A549 (cell line): ENCODE measurements around the gene FAM227B. TPM values are rescaled to one million over a fixed set of nuclear protein-coding genes. Genes with fewer than 3 reads are reported as not detected.

ENCODE experiments used
- ATAC-seq, 2 experiments: fragments of 200-7000 bp in 1 of 2; fragments of >200 bp in 1 of 2; cut with Nextera tagmentation in 1 of 2; cut with Tn5 transposase in 1 of 2; 3 replicates each; pipeline versions ENCODE4 v1.8.0 to v1.9.1; 2018 to 2020; ENCODE audit warnings: mild to moderate bottlenecking in 1 of 2, moderate library complexity in 1 of 2
- CTCF ChIA-PET: fragments of 300-600 bp; sonication (Branson Sonifier 250); formaldehyde crosslinking; extraction: SDS; loops from one replicate; lab custom pipeline; 2021; ENCODE audit warnings: antibody characterized with exemption, inconsistent platforms; lab: Yijun Ruan, JAX
- POLR2A ChIA-PET: fragments of 350-600 bp; formaldehyde crosslinking; extraction: SDS; loops from one replicate; lab custom pipeline; 2021; ENCODE audit warnings: antibody characterized with exemption, inconsistent platforms; lab: Yijun Ruan, JAX
- DNase-seq, 2 experiments: peaks; one replicate each; pipeline versions ENCODE4 v3.0.0 to v3.0.0-alpha.2; 2011 to 2016; ENCODE audit warnings: low read depth in 1 of 2, low spot score in 1 of 2
- FAIRE-seq: peaks from 2 replicates; lab custom pipeline; 2011; peaks lifted over from hg19 to GRCh38; lab: Jason Lieb, UNC
- H3K27ac ChIP-seq, 2 experiments: fragments of >200 bp; sonication (Bioruptor Twin); formaldehyde crosslinking; 3 replicates each; pipeline ENCODE4 v1.5.1; 2016 to 2017
- H3K4me1 ChIP-seq: fragments of >200 bp; sonication (Bioruptor Twin); formaldehyde crosslinking; 3 replicates; pipeline ENCODE4 v1.6.1; 2016
- H3K4me2 ChIP-seq: fragments of >200 bp; sonication (Bioruptor Twin); formaldehyde crosslinking; 3 replicates; pipeline ENCODE4 v1.6.1; 2016
- H3K4me3 ChIP-seq: fragments of >200 bp; sonication (Bioruptor Twin); formaldehyde crosslinking; 3 replicates; pipeline ENCODE4 v1.5.1; 2016
- H3K9me3 ChIP-seq: fragments of >200 bp; sonication (Bioruptor Twin); formaldehyde crosslinking; 3 replicates; pipeline ENCODE4 v1.6.1; 2016
- CBX8 ChIP-seq: fragments of 200-600 bp; sonication (generic); IDR thresholded peaks from 2 replicates; pipeline ENCODE4 v1.6.1; 2016
- CHD2 ChIP-seq: fragments of 150-350 bp; IDR thresholded peaks from 2 replicates; pipeline ENCODE4 v1.6.1; 2014; ENCODE audit warnings: low read length; ENCODE audit not compliant: partially characterized antibody
- CHD4 ChIP-seq: fragments of 200-600 bp; sonication (generic); IDR thresholded peaks from 2 replicates; pipeline ENCODE4 v1.6.1; 2016; ENCODE audit warnings: antibody characterized with exemption, mild to moderate bottlenecking, borderline replicate concordance
- EHF ChIP-seq: fragments of 250-450 bp; sonication (Bioruptor Pico); IDR thresholded peaks from 2 replicates; pipeline ENCODE4 v1.5.0; 2020; ENCODE audit warnings: mild to moderate bottlenecking
- ELK1 ChIP-seq: fragments of 150-350 bp; IDR thresholded peaks from 2 replicates; pipeline ENCODE4 v1.6.1; 2014; ENCODE audit warnings: low read depth, mild to moderate bottlenecking, low read length
- FOSB ChIP-seq: fragments of 250-450 bp; sonication (Bioruptor Pico); IDR thresholded peaks from 2 replicates; pipeline ENCODE4 v1.5.0; 2020; ENCODE audit warnings: mild to moderate bottlenecking, moderate library complexity
- FOSL2 ChIP-seq, 2 experiments: fragments of 450-650 bp in 1 of 2; fragments of >200 bp in 1 of 2; sonication (Bioruptor Twin) in 1 of 2; formaldehyde crosslinking; IDR thresholded peaks; 2 replicates each; pipeline versions ENCODE4 v1.5.0 to v1.6.1; 2016 to 2020; ENCODE audit warnings: mild to moderate bottlenecking in 1 of 2, moderate library complexity in 1 of 2
- FOXS1 ChIP-seq: fragments of 250-450 bp; sonication (Bioruptor Pico); IDR thresholded peaks from 2 replicates; pipeline ENCODE4 v1.5.0; 2020; ENCODE audit warnings: mild to moderate bottlenecking, moderate library complexity
- HDAC2 ChIP-seq: fragments of 200-600 bp; sonication (generic); IDR thresholded peaks from 2 replicates; pipeline ENCODE4 v1.6.1; 2016
- HES2 ChIP-seq: fragments of >200 bp; sonication (Bioruptor Twin); formaldehyde crosslinking; IDR thresholded peaks from 2 replicates; pipeline ENCODE4 v1.6.1; 2016
- JUNB ChIP-seq: fragments of >200 bp; sonication (Bioruptor Twin); formaldehyde crosslinking; IDR thresholded peaks from 2 replicates; pipeline ENCODE4 v1.6.1; 2016
- KDM5A ChIP-seq: fragments of 200-600 bp; sonication (generic); IDR thresholded peaks from 2 replicates; pipeline ENCODE4 v1.6.1; 2016; ENCODE audit warnings: antibody characterized with exemption, mild to moderate bottlenecking
- MAZ ChIP-seq: fragments of 150-350 bp; IDR thresholded peaks from 2 replicates; pipeline ENCODE4 v1.6.1; 2014; ENCODE audit warnings: antibody characterized with exemption, low read depth, low read length, borderline replicate concordance
- NFE2L2 ChIP-seq: fragments of 150-350 bp; conservative IDR thresholded peaks from 2 replicates; pipeline ENCODE4 v1.6.1; 2014; ENCODE audit warnings: low read length
- PBX3 ChIP-seq: IDR thresholded peaks from 2 replicates; pipeline ENCODE4 v1.6.1; 2012
- REST ChIP-seq: fragments of 200-600 bp; sonication (generic); IDR thresholded peaks from 2 replicates; pipeline ENCODE4 v1.6.1; 2016; ENCODE audit warnings: antibody characterized with exemption, mild to moderate bottlenecking, moderate library complexity
- TFCP2L1 ChIP-seq: fragments of 250-450 bp; sonication (Bioruptor Pico); IDR thresholded peaks from 2 replicates; pipeline ENCODE4 v1.5.0; 2021; ENCODE audit warnings: mild to moderate bottlenecking
- USF2 ChIP-seq: fragments of 450-650 bp; IDR thresholded peaks from 2 replicates; pipeline ENCODE4 v1.6.1; 2014; ENCODE audit warnings: antibody characterized with exemption
- ZC3H11A ChIP-seq: fragments of 450-650 bp; IDR thresholded peaks from 2 replicates; pipeline ENCODE4 v1.6.1; 2014; ENCODE audit warnings: antibody characterized with exemption, mild to moderate bottlenecking
- ZFP36 ChIP-seq: fragments of 450-650 bp; IDR thresholded peaks from 2 replicates; pipeline ENCODE4 v1.6.1; 2014; ENCODE audit warnings: borderline replicate concordance; ENCODE audit not compliant: partially characterized antibody
- ZNF302 ChIP-seq: fragments of 250-450 bp; sonication (Bioruptor Pico); IDR thresholded peaks from 2 replicates; pipeline ENCODE4 v1.9.0; 2021; ENCODE audit warnings: inconsistent platforms, mild to moderate bottlenecking, moderate library complexity
- ZSCAN20 ChIP-seq: fragments of 250-450 bp; sonication (Bioruptor Pico); IDR thresholded peaks from 2 replicates; pipeline ENCODE4 v1.8.0; 2022; ENCODE audit warnings: mild to moderate bottlenecking, moderate library complexity
- WGBS: methylation state at CpG from one replicate; pipeline ENCODE4 v1.1.6; 2017; ENCODE audit errors: missing lambda C conversion rate; 5-methylcytosine and 5-hydroxymethylcytosine counted together
- polyA plus RNA-seq, 4 experiments: library from polyadenylated mRNA; depleted of rRNA in 3 of 4; stranded (reverse); fragments of >200 nt; fragmentation: RNase III in 1 of 4; extraction: RNeasy Plus Mini Kit Qiagen cat#74134 plus additional on column Dnase treatment in 1 of 4; gene quantifications; 2 replicates in 3 of 4; 3 replicates in 1 of 4; pipeline ENCODE4 v1.2.3, GENCODE V29; 2011 to 2017

Gene FAM227B
- polyA plus RNA-seq, 2 of the 4 experiments (the other 2 are of a cell fraction), result 1.9 to 3.7 TPM

- DNase-seq (no peak), ATAC-seq (no peak), FAIRE-seq (no peak)
- WGBS, result 17% methylated on average over 2 of the region's 2 CpGs
- Histone ChIP-seq H3K4me3 (no peak overlapping the region), H3K4me2 (no peak overlapping the region), H3K9me3 (peaks cover 14% of the 10 kb centered on the region), H3K27ac (no peak overlapping the region), H3K4me1 (no peaks in the 10 kb centered on the region)
- POLR2A ChIA-PET, result no interaction called here
- CTCF ChIA-PET, result no interaction called here
- TF ChIP-seq PBX3 (no peak), REST (no peak), CHD2 (no peak), JUNB (no peak), CHD4 (no peak), HES2 (no peak), ELK1 (no peak), USF2 (no peak), KDM5A (no peak), FOSB (CRISPR knock-in tag) (no peak), ZSCAN20 (CRISPR knock-in tag) (no peak), CBX8 (no peak), HDAC2 (no peak), NFE2L2 (no peak), TFCP2L1 (CRISPR knock-in tag) (no peak), EHF (CRISPR knock-in tag) (no peak), ZC3H11A (no peak), FOXS1 (CRISPR knock-in tag) (no peak), FOSL2 (IDR thresholded peaks at IDR 0.05) (no peak), FOSL2 (CRISPR knock-in tag; IDR thresholded peaks at IDR 0.05) (no peak)
Observed at GRCh38 chr15:49650676-49651075, 30.1 kb upstream of the FAM227B start.

GRCh38 chr15:49649987-49650386, 29.4 kb upstream of the FAM227B start:
- H3K4me2 ChIP-seq, result no peak overlapping the region
- peaks cover 14% of the 10 kb centered on the region for H3K9me3 ChIP-seq
- TF ChIP-seq CHD2, result no peak
- no peak for TF ChIP-seq FOSB (CRISPR knock-in tag)
- no peak for TF ChIP-seq ZNF302
- no peak for TF ChIP-seq MAZ
- no peak for TF ChIP-seq ZFP36
- H3K27ac ChIP-seq, result no peak overlapping the region
- DNase-seq, result no peak
- CTCF ChIA-PET, result no interaction called here
- WGBS, result 92% methylated on average over 1 of the region's 1 CpG
- no peak overlapping the region for H3K4me3 ChIP-seq
- H3K4me1 ChIP-seq, result no peaks in the 10 kb centered on the region
- POLR2A ChIA-PET, result no interaction called here
- FAIRE-seq, result no peak
- no peak for ATAC-seq
